Vagina (tissue), 2 donors: ENCODE results near the gene SPATS2. TPM values are rescaled to one million over a fixed set of nuclear protein-coding genes. Genes with fewer than 3 reads are reported as not detected.

ENCODE experiments used
- DNase-seq, 2 donors: peaks; one replicate each; pipeline ENCODE4 v3.0.0-alpha.2; 2017; ENCODE audit errors: extremely low spot score in 2 of 2
- H3K27ac ChIP-seq: fragments of 200-600 bp; sonication (generic); one replicate; pipeline ENCODE4 v1.5.1; 2019
- H3K27me3 ChIP-seq: fragments of 200-600 bp; sonication (generic); one replicate; pipeline ENCODE4 v1.5.1; 2019
- H3K36me3 ChIP-seq, 2 donors: fragments of 200-600 bp; sonication (generic); one replicate each; pipeline ENCODE4 v1.5.1; 2017 to 2019
- H3K4me1 ChIP-seq: fragments of 200-600 bp; sonication (generic); one replicate; pipeline ENCODE4 v1.5.1; 2019
- H3K4me3 ChIP-seq, 2 donors: fragments of 200-600 bp; sonication (generic); 1 replicate in 1 of 2; 2 replicates in 1 of 2; pipeline ENCODE4 v1.5.1; 2016 to 2019
- H3K9me3 ChIP-seq: fragments of 200-600 bp; sonication (generic); one replicate; pipeline ENCODE4 v1.5.1; 2019
- CTCF ChIP-seq, 3 experiments: fragments of 450-650 bp in 2 of 3; fragments of 200-600 bp in 1 of 3; sonication (generic) in 1 of 3; IDR thresholded peaks; one replicate each; pipeline ENCODE4 v1.5.1; 2017 to 2019; ENCODE audit warnings: antibody characterized with exemption in 3 of 3, mild to moderate bottlenecking in 2 of 3, moderate library complexity in 2 of 3
- POLR2A ChIP-seq, 2 donors: fragments of 450-650 bp; IDR thresholded peaks; one replicate each; pipeline ENCODE4 v1.6.1; 2017; ENCODE audit warnings: antibody characterized with exemption in 2 of 2, mild to moderate bottlenecking in 2 of 2, moderate library complexity in 2 of 2
- POLR2AphosphoS5 ChIP-seq, 2 donors: sonication (generic); formaldehyde crosslinking; IDR thresholded peaks; one replicate each; pipeline ENCODE4 v1.9.0; 2017; ENCODE audit warnings: antibody characterized with exemption in 2 of 2, mild to moderate bottlenecking in 2 of 2, low read depth in 1 of 2; ENCODE audit not compliant: insufficient read depth in 1 of 2
- intact Hi-C: fragments of 100-400 bp; cut with DNase I; formaldehyde crosslinking; loops from one replicate; pipeline ENCODE4 v1.15.1; 2023
- total RNA-seq: library from RNA; depleted of rRNA; stranded (reverse); fragments of >200 nt; gene quantifications from one replicate; pipeline ENCODE4 v1.2.3, GENCODE V29; 2016

The SPATS2 gene
- total RNA-seq, 1 donor from 2014 or later: 28.0 TPM

DNA sequence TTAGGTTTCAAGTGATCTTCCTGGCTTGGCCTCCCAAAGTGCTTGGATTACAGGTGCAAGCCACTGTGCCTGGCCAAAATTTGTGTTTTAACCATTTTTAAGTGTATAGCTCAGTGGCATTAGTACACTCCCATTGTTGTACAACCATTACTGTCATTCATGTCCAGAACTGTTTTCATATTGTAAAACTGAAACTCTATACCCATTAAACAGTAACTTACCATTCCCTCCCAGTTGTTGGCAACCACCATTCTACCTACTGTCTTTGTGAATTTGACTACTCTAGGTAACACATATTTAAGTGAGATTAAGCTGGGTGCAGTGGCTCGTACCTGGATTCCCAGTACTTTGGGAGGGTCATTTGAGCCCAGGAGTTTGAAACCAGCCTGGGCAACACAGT is 104.3 kb downstream of the SPATS2 start:
- H3K27me3 ChIP-seq: no peaks in the 10 kb centered on the region
- no peak for DNase-seq
- no peaks in the 10 kb centered on the region for H3K4me1 ChIP-seq
- TF ChIP-seq POLR2AphosphoS5 (IDR thresholded peaks at IDR 0.05; ENCODE audit: insufficient read depth in 1 of 2, low read depth in 1 of 2) (no peak), CTCF (IDR thresholded peaks at IDR 0.05) (no peak), POLR2A (IDR thresholded peaks at IDR 0.05) (no peak)
- H3K27ac ChIP-seq: no peak overlapping the region
- no peaks in the 10 kb centered on the region for H3K36me3 ChIP-seq
- H3K9me3 ChIP-seq: no peaks in the 10 kb centered on the region
- intact Hi-C loops: no loop called here
- H3K4me3 ChIP-seq: no peak overlapping the region

DNA sequence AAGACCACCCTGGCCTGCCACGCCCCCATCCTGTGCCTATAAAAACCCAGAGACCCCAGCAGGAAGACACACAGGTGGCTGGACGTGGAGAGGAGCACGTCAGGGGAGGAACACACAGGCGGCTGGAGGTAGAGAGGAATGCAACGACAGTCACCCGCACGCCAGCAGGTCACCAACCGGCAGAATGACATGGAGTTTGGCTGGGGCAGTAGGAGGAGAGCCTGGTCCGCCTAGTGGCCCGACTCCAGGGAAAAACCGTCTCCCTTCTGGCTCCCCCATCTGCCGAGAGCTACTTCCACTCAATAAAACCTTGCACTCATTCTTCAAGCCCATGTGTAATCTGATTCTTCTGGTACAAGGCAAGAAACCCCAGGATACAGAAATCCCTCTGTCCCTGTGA is 108.8 kb downstream of the SPATS2 start:
- H3K4me1 ChIP-seq: no peaks in the 10 kb centered on the region
- H3K27ac ChIP-seq: no peak overlapping the region
- H3K36me3 ChIP-seq: no peaks in the 10 kb centered on the region
- DNase-seq: no peak
- no peak overlapping the region for H3K4me3 ChIP-seq
- no peak for TF ChIP-seq POLR2AphosphoS5 (IDR thresholded peaks at IDR 0.05; ENCODE audit: insufficient read depth in 1 of 2, low read depth in 1 of 2)
- TF ChIP-seq CTCF (IDR thresholded peaks at IDR 0.05): no peak
- no peak for TF ChIP-seq POLR2A (IDR thresholded peaks at IDR 0.05)
- intact Hi-C loops: no loop called here
- no peaks in the 10 kb centered on the region for H3K9me3 ChIP-seq
- H3K27me3 ChIP-seq: no peaks in the 10 kb centered on the region

DNA sequence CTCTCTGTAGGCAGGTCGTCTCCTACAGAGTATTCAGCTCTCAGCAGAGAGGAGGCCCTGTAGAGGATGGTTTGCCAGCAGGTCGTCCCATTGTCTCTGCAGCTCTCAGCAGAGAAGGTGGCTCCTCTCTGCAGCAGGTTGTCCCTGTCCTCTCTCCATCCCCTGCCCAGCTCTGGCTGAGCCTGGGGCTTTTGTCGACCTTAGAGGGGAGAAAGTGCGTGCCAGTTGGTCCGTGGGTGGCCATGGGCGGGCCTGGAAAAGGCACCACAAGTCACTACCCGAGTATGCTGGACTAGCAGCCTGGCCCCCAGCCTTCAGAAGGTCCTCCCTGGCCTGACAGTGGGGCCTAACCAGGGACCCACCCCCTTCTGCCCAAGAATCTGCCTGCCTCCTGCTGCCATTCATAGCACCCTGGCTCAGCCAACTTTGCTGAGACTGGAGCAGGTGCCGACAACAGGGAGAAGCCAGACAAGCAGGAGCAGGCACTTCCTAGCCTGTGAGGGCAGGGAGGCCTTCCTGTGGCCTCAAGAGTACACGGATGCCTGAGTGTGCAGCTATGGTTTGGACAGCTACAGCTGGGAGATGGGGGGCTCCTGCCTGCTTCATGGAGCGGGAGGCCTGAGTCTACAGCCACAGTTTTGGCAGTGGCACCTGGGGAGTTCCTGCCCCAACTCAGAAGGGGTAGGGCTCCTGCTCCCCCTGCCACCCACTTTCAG is 111.8 kb downstream of the SPATS2 start:
- Histone ChIP-seq H3K4me1 (peaks cover 7% of the 10 kb centered on the region), H3K4me3 (no peak overlapping the region), H3K27me3 (no peaks in the 10 kb centered on the region), H3K9me3 (no peaks in the 10 kb centered on the region), H3K36me3 (no peaks in the 10 kb centered on the region), H3K27ac (no peak overlapping the region)
- no peak for DNase-seq
- intact Hi-C loops: no loop called here
- TF ChIP-seq CTCF (IDR thresholded peaks at IDR 0.05): no peak
- TF ChIP-seq POLR2A (IDR thresholded peaks at IDR 0.05): no peak
- TF ChIP-seq POLR2AphosphoS5 (IDR thresholded peaks at IDR 0.05; ENCODE audit: insufficient read depth in 1 of 2, low read depth in 1 of 2): no peak

GRCh38 chr12:49482095-49483051 is 115.1 kb downstream of the SPATS2 start:
- H3K36me3 ChIP-seq: peaks cover 0 to 6% of the 10 kb centered on the region in 2 donors

More at GRCh38 chr12:49482095-49483051, 115.1 kb downstream of the SPATS2 start:
- Histone ChIP-seq H3K9me3 (no peaks in the 10 kb centered on the region), H3K4me1 (peaks cover 7% of the 10 kb centered on the region), H3K27ac (no peak overlapping the region), H3K4me3 (no peak overlapping the region), H3K27me3 (no peaks in the 10 kb centered on the region)
- TF ChIP-seq POLR2A (IDR thresholded peaks at IDR 0.05) (no peak), CTCF (IDR thresholded peaks at IDR 0.05) (no peak), POLR2AphosphoS5 (IDR thresholded peaks at IDR 0.05; ENCODE audit: insufficient read depth in 1 of 2, low read depth in 1 of 2) (no peak)
- intact Hi-C loops: no loop called here
- no peak for DNase-seq
